Hematopoietic multipotent progenitor cell treated with erythropoietin and hydrocortisone succinate and interleukin-3 and kit ligand, for 8 days (in vitro differentiated cells): ENCODE data around the gene ZNF529.
A peak's percentile ranks its signal among the peaks of the same experiment; 100 is the strongest.
"Not testable (repeated sequence)": the region's sequence is repeated elsewhere in the genome, so short reads cannot be mapped to it uniquely, and the experiment has no call there.

ENCODE experiments used
- DNase-seq: peaks from one replicate; pipeline ENCODE4 v3.0.0-alpha.2; 2015

The ZNF529 gene

DNA sequence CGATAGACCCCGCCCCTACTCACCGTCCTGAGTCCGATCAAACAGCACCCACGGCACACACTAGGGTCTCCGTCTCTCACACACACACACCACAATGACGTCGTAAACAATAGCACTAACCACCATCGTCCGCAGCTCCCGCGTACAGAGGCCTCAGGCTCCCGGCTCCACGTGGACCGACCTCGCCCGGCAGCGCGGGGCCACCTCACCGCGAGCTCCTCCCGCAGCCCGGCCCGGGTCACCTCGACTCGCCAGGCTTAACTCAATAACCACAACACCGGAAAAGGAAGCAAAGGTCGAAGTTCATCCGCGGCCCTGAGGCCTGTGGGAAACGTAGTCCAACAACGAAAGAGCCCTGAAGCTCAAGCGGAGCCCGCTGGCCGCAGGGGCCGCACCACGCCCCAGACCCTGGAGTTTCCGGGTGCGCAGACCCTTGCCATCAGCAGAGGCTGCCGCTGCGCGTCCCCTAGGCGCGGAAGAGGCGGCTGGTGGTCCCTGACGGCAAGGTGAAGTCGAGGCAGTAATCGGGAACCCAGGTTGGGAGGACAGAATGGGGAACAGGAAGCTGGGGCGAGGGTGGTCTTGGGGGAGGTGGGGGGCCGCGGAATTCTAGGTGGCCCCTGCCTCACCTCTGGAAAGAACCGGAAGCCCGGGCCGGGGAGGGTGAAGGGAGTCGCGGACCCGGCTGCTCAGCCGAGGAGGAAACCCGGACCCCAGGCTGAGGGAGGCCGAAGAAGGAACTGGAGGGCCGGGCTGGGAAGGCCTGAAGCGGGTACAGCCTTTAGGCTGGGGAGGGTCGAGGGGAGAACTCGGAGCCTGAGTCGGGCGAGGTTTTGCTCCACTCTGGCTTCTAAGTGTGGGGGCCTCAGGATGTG is at the start of gene ZNF529:
Gene ZNF529, minus strand, starts transcription at position 273 of the 875 bp plus-strand sequence. CDS start 946 bp downstream, outside the sequence.
- DNase-seq: peak; percentile 96

DNA sequence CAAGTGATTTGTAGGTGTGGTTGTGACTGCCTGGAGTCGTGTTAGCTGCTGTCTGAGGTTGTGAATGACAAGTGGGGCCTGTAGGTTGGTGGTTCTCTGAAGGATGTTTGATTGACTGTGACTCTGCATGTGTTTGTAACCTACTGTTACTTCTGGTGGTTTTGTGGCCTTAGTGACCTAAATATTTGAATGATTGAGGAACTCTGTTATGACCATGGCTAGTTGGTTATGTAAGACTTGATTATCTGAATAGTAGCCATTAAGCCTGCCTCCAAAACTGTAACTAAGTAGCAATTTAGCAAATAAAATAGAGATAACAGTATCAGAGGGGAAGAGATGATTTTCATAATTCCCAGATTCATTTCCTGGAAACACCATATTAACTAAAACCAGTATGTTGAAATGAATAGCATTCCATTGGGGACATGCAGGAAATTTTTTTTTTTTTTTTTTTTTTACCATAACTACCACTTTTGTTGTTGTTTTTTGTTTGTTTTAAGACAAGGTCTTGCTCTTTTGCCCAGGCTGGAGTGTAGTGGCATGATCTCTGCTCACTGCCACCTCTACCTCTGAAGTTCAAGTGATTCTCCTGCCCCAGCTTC is 32.9 kb upstream of the ZNF529 start:
- DNase-seq: peak; percentile 55

DNA sequence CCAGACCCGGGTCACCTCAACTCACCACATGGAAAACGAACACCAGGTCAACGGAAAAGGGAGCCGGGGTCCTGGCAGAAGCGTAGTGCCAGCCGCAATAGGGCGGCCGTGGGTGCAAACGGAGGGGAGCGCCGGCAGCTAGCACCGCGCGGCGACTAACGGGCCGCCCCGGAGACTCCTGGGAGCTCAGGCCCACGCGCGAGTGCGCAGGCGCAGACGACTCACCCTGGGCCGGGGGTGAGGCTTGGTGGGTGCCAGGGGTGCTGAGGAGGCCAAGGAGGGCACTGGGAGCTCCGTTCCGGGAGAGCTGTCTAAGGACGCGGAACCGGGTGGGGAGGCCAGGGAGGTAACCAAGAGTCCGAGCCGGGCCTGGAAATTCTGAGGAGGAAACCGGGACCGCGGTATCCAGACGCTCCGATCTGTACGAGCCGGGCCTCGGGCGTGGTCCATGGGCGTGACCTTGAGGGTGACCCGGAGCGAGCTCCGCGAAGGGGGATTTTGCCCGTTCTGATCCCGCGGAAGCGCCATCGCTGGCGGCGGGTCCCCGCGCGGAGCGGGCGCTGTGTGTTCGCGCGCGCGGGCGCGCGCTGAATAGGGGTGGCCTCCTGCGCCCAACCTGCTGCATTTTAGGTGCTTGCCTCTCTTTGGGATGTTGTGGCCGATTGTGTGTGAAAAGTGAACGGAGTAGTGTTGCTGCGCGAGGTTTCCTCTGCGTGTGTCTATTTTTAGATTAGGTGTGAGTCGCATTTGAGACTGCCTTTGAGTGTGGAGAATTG is 32.2 kb upstream of the ZNF529 start, which contains the start of gene ZNF382:
Gene ZNF382, plus strand, starts transcription at position 213 of the 776 bp plus-strand sequence. CDS start 4,602 bp downstream, outside the sequence.
- peak; percentile 85 for DNase-seq

DNA sequence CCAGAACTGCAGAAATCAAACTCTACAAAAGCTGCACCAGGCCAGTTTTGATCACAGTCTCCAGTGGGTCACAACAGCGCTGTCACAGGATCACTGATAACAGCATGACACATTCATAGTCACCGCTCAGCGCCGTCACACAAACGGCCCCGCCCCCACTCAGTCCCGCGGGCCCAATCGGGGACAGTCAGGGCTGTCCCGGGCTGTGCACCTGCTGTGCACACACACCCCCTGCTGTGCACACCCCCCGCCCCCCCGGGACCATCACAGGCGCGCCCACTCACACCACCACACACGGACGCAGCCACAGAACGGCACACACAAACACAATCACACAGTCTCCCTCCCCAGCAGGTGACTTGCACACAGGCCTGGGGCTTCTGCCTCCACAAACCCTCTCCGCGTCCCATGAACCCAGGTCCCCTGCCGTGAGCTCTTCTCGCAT is 31.6 kb upstream of the ZNF529 start:
- peak; percentile 91 for DNase-seq

DNA sequence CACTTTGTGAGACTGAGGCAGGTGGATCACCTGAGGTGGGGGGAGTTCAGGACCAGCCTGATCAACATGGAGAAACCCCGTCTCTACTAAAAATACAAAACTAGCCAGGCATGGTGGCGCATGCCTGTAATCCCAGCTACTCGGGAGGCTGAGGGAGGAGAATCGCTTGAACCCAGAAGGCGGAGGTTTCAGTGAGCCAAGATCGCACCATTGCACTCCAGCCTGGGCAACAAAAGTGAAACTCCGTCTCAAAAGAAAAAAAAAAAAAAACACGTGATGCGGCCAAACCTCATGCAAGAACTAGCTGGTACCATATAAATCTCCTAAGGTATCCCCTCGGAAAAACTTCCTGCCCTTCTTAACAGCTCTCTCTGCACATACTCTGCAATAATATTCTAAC is 29.6 kb upstream of the ZNF529 start:
- not testable (repeated sequence) for DNase-seq

DNA sequence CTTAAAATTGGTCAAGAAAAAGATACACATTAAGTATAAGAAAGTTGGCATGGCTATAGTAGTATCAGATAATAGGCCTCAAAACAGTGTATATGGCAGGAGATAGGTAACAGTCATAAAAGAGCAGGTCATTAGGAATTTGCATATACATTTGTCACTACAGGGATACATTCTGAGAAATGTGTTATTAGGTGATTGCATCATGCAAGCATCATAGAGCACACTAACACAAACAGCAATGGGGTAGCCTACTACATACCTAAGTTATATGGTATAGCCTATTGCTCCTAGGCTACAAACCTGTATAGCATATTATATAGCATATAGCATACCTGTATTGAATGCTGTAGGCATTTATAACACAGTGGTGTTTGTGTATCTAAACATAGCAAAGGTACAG is 6.2 kb upstream of the ZNF529 start:
- DNase-seq: no peak

DNA sequence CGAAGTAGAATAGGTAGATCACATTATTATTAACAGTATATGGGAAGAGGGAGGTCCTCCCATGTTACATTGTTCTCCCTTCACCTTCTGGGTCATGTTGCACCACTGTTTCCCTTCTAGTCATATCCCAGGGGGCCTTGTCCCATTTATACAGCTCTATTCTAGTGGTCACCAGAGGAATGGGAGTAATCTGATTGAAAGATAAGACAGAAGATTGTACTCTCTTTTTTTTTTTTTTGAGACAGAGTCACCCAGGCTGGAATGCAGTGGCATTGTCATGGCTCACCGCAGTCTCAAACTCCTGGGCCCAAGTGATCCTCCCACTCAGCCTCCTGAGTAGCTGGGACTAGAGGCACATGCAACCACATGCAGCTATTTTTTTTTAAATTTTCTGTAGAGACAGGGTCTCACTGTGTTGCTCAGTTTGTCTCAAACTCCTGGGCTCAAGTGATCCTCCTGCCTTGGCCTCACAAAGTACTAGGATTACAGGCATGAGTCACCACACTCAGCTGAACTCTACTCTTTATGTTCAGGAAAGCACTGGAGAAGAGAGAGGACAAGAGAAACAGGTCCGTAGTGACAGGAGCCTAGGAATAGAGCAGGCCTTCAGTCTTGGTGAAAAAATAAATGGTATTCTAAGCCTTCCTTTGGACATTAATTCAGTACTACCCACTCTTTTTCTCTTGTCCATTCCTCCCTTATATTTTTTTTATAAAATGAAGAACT is 4.3 kb upstream of the ZNF529 start:
- DNase-seq: no peak

DNA sequence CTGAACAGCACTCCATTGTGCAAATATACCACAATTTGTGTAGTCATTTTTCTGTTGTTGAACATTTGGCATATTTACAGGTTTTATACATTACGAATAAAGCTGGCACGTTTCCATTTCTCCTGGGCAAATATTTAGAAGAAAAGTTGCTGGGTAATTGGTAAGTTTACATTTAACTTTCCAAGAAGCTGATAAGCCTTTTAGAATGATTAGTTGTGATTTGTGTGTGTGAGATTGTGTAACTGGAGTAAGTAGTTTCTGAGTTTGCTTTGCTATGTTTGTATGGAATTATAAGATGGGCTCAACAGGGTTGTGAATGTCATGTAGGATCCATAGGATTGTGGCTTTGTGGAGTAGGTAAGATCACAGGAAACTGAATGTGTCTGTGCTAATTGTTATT is 1.6 kb upstream of the ZNF529 start:
- DNase-seq: peak; percentile 7

DNA sequence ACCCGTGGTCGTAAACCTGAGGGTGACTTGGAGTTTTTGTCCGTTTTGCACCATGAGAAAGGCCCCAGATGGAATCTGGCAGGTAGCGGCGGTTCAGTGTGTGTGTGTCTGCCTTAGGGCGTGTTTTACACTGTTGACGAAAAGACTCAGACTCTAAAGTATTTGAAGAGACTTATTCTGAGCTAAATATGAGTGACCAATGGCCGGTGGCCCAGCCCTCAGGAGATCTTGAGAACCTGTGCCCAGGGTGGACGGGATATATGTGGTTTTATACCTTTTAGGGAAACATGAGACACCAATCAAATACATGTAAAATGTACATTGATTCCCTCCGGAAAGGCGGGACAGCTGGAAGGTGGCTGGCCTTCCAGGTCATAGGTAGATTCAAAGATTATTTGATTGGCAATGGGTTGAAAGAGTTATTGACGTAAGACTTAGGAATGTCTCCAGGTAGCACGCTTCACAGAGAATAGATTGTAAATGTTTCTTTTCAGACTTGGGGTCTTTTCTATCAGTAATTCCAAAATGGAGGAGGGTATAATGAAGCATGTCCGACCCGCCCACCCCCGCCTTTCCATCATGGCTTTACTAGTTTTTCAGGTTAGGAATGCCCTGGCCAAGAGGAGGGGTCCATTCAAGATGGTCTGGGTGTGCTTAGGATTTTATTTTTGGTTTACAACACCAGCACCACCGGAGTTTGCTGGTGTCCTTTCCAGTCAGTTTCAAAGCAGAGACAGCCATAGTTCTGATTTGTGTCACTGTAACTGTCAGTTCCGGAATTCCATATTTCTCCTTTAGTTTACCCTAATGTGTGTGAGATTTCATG is 1.0 kb upstream of the ZNF529 start:
- peak; percentile 41 for DNase-seq

DNA sequence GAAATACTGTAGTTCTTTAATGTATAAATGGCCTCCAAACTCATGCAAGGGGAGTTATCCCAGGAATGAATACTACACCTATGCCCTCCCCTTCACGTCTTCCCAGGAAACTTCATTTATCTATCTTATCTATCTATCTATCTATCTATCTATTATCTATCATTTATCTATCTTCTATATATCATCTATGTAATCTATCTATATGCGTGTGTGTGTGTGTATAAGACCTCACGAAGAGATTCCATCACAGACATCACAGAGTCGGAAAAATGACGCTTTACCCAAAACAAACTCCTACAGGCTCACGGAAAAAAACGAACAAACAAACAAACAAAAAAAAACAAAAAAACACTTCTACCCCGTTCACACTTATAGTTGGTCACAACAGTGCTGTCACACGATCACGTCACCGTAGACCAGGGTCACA is 486 bp downstream of the ZNF529 start:
- no peak for DNase-seq

DNA sequence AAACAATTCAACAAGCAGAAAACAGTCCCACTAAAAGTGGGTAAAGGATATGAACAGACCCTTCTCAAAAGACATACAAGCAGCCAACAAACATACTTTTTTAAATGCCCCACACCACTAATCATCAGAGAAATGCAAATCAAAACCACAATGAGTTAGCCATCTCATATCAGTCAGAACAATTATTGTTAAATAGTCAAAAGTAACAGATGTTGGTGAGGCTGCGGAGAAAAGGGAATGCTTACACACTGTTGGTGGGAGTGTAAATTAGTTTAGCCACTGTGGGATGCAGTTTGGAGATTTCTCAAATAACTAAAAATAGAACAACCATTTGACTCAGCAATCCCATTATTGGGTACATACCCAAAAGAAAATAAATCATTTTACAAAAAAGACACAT is 8.7 kb downstream of the ZNF529 start:
- DNase-seq: no peak

DNA sequence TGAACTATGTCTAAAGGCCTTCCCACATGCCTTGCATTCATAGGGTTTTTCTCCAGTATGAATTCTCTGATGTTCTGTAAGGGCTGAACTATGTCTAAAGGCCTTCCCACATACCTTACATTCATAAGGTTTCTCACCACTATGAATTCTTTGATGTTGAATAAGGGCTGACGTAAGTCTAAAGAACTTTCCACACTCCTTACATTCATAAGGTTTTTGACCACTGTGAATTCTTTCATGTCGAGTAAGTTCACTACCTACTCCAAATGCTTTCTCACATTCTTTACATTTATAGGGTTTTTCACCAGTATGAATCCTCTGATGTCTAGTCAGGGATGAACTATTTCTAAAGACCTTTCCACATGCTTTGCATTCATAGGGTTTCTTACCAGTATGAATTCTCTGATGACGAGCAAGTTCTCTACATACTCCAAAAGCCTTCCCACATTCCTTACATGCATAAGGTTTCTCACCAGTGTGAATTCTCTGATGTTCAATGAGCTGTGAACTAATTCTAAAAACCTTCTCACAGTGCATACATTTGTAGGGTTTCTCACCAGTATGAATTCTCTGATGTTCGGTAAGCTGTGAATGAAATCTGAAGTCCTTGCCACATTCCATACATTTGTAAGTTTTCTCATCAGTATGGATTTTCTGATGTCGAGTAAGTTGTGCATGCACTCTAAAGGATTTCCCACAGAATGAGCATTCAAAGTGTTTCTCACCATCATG is 25.9 kb downstream of the ZNF529 start:
- peak; percentile 27 for DNase-seq

DNA sequence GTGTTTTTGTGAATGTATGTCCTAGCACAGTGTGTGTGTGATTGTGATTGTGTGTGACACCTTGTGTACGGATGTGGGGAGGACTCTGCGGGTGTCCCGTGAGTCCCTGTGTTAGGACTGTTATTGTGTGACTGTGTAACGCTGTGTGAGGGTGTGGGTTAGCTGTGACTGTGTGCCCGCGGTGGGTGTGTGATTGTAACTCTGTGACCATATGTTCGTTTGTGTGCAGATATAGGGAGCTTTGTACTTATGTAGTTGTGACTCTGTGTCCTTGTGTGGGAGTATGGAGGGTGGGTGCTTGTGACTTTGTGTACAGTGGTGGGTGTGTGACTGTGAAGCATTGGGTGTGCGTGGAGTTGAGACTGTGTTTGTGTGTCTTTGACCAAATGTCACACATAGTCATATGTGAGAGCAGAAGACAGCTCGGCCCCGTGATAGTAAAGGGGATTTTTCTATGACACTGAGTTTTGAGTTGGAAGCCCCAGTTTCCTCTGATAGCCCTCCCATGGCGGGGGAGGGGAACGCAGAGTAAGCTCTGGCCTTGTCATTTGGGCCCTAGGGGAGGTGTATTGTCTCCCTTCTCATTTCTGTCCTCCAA is 44.1 kb downstream of the ZNF529 start:
- DNase-seq: peak; percentile 21

DNA sequence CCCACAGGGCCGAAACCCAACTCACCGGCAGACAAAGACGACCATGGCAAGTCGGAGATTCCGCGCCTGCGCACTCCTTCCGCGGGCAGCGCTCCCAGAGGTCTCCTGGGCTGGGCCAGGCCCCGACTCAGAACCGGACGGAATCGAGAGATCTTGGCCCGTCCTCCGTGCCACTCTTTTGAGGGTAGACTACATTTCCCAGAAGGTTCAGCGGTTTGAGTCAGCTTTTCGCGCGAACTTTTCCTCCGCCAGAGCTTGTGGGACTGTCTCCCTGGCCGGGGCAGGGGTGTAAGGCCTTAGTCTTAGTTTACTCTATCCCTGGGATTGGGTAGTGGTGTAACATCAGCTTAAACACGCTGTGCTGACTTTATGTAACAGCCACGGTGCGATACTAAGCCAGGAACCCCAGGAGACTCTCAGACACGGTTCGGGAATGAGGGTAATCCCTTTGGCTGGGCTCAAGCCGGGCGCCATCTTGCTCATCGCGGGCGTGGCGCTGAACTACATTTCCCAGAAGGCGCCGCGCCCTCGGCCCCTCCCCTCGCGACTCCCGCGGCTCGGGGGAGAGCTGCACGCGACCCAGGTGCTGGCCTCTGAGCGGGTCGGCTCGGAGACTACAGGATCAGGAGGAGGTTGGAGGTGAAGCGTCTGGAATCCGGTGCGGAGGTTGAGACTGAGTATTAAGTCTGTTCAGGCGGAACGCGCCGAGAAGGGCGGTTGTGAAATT is 44.7 kb downstream of the ZNF529 start, which contains the start of gene ZNF260:
Gene ZNF260, minus strand, starts transcription at position 78 of the 727 bp plus-strand sequence. CDS start 13,033 bp downstream, outside the sequence.
- DNase-seq: peak; percentile 97

DNA sequence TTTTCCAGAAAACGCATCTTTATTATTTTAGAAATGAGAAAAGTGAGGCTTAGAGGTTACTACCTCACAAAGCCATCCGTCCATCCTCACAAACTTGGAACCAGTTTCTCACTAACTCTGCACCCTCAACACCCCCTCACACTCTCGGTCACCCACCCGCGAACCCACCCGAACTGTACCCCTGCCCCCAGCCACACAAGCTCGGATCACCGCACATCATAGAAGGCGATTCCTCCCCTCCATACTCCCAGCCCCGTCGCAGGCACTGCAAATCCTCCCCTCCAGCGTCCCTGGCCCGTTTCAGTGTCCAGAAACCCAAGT is 45.3 kb downstream of the ZNF529 start:
- DNase-seq: no peak

DNA sequence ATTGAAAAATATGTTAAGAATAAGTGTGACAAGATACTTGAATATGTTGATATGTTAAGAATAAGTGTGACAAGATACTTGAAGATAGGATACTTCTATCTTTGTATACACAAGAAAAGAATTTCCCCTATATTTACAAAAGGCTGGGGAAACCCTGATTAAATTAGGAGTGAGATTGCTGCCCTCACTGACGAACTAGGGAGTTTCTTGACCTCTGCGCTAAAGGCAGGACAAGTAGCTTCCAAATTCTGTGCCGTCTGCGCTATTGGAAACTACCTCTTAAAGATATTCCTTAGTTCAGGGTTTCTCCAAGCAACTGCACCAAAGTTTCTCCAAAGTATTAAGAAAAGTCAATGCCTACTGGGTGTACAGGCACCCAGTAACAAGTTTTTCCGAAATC is 45.8 kb downstream of the ZNF529 start:
- peak; percentile 25 for DNase-seq

DNA sequence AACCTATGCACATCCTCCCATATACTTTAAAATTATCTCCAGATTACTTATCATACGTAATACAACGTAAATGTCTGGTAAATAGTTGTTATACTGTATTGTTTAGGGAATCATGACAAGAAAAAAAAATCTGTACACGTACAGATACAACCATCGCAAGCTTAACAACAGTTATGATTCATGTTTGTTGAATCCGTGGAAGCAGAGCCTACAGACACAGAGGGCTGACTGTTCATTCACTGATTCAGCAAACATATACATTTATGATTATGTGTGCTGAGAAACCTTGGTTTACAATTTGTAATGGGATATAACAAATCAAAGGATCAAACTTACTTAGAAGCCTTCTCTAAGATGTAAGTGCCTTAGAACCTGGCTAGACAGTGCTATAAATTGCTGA is 46.5 kb downstream of the ZNF529 start:
- no peak for DNase-seq

DNA sequence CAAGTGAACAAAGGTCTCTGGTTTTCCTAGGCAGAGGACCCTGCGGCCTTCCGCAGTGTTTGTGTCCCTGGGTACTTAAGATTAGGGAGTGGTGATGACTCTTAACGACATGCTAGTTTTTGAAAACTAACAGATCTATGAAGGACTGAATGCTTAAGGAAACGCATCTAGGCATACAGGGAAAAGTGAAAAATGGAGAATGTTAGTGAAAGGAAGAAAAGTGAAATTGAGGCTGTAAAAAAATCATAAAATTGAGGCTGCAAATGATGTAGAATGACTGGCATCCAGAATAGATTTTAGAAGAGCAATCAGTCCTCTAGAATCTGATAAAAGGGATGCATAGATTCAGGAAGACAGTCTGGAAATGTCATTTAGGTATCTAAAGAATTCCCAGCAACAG is 48.5 kb downstream of the ZNF529 start:
- DNase-seq: no peak

DNA sequence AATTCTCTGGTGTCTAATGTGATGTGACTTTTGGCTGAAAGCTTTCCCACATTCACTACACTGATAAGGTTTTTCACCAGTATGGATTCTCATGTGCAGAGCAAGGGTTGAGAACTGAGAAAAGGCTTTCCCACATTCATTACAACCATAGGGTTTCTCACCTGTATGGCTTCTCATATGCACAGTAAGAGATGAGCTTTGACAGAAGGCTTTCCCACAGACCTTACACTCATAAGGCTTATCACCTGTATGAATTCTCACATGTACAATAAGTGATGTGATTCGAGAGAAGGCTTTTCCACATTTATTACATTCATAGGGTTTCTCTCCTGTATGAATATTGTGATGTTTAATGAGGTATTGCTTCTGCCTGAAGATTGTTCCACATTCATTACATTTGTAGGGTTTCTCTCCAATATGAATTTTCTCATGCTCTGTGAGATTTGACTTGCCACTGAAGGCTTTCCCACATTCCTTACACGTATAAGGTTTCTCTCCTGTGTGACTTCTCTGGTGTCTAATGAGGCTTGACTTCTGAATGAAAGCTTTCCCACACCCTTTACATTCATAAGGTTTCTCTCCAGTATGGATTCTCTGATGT is 59.0 kb downstream of the ZNF529 start:
- no peak for DNase-seq
